Endothelial cell of umbilical vein (primary cell): ENCODE results near the gene MAPKAP1. TPM values are rescaled to one million over a fixed set of nuclear protein-coding genes. Genes with fewer than 3 reads are reported as not detected.

Experiments
- BruUV-seq: library from RNA; stranded (reverse); fragments of 400-500 nt; replicated peaks from 2 replicates; lab custom pipeline; 2021; lab: Mats Ljungman, UMichigan
- CTCF ChIA-PET: fragments of 300-600, 350-600 bp; sonication (Branson Sonifier 250); formaldehyde crosslinking; loops from one replicate; lab custom pipeline; 2021; ENCODE audit warnings: antibody characterized with exemption, inconsistent platforms; lab: Charles Lee
- POLR2A ChIA-PET: fragments of 300-600, 350-600 bp; sonication (Branson Sonifier 250); formaldehyde crosslinking; loops from one replicate; lab custom pipeline; 2021; ENCODE audit warnings: antibody characterized with exemption, inconsistent platforms; lab: Charles Lee
- DNase-seq: peaks from one replicate; pipeline ENCODE4 v3.0.0-alpha.2; 2011; ENCODE audit warnings: low read depth, low spot score
- FAIRE-seq: peaks from 2 replicates; lab custom pipeline; 2011; peaks lifted over from hg19 to GRCh38; lab: Jason Lieb, UNC
- H2AFZ ChIP-seq: 2 replicates; pipeline ENCODE4 v1.6.0; 2012; ENCODE audit warnings: low read depth, low read length, control low read depth, inconsistent platforms
- H3K27ac ChIP-seq: 2 replicates; pipeline ENCODE4 v1.5.1; 2011; ENCODE audit warnings: low read depth, mild to moderate bottlenecking, control low read depth, low read length, moderate library complexity; ENCODE audit not compliant: insufficient read depth
- H3K27me3 ChIP-seq, 2 experiments: 2 replicates each; pipeline versions ENCODE4 v1.6.0 to v1.6.1; 2011; ENCODE audit warnings: low read length in 2 of 2, mixed read lengths in 1 of 2; ENCODE audit not compliant: control insufficient read depth in 2 of 2, insufficient read depth in 2 of 2
- H3K36me3 ChIP-seq, 2 experiments: 2 replicates in 1 of 2; 3 replicates in 1 of 2; pipeline ENCODE4 v1.5.1; 2011; ENCODE audit warnings: low read length in 2 of 2, mild to moderate bottlenecking in 1 of 2, moderate library complexity in 1 of 2; ENCODE audit not compliant: control insufficient read depth in 2 of 2, insufficient read depth in 2 of 2; ENCODE audit errors: extremely low read depth in 1 of 2
- H3K4me1 ChIP-seq: 3 replicates; pipeline ENCODE4 v1.5.1; 2011; ENCODE audit warnings: mild to moderate bottlenecking, low read length; ENCODE audit not compliant: control insufficient read depth, insufficient read depth; ENCODE audit errors: extremely low read depth
- H3K4me2 ChIP-seq: 2 replicates; pipeline ENCODE4 v1.6.1; 2011; ENCODE audit warnings: low read length, control low read depth, mixed read lengths; ENCODE audit not compliant: insufficient read depth
- H3K4me3 ChIP-seq, 3 experiments: fragments of 200-600 bp in 1 of 3; sonication (generic), shearing (Covaris generic) in 1 of 3; replicated peaks in 1 of 3; 2 replicates each; pipeline ENCODE4 v1.5.1; 2011 to 2016; ENCODE audit warnings: control low read depth in 3 of 3, low read length in 3 of 3, mild to moderate bottlenecking in 2 of 3, inconsistent platforms in 1 of 3, low read depth in 1 of 3, moderate library complexity in 1 of 3; ENCODE audit not compliant: insufficient read depth in 1 of 3
- H3K79me2 ChIP-seq: 2 replicates; pipeline ENCODE4 v1.6.0; 2012; ENCODE audit warnings: low read length, inconsistent platforms; ENCODE audit not compliant: control insufficient read depth, insufficient read depth
- H3K9ac ChIP-seq: replicated peaks from 2 replicates; pipeline ENCODE3; 2011; ENCODE audit warnings: low read length, control low read depth; ENCODE audit not compliant: insufficient read depth; ENCODE audit errors: extremely low read depth
- H3K9me1 ChIP-seq: replicated peaks from 3 replicates; pipeline ENCODE4 v1.6.0; 2011; ENCODE audit warnings: mild to moderate bottlenecking, low read length; ENCODE audit not compliant: control insufficient read depth, insufficient read depth; ENCODE audit errors: extremely low read depth
- H3K9me3 ChIP-seq: replicated peaks from 2 replicates; pipeline ENCODE4 v1.5.1; 2012; ENCODE audit warnings: low read length, inconsistent platforms; ENCODE audit not compliant: control insufficient read depth, insufficient read depth
- H4K20me1 ChIP-seq: replicated peaks from 2 replicates; pipeline ENCODE3; 2011; ENCODE audit warnings: mild to moderate bottlenecking, low read length; ENCODE audit not compliant: control insufficient read depth, insufficient read depth; ENCODE audit errors: extremely low read depth
- EZH2 ChIP-seq: IDR thresholded peaks from 2 replicates; pipeline ENCODE4 v1.6.1; 2012; ENCODE audit warnings: borderline replicate concordance, low read depth, mild to moderate bottlenecking, moderate library complexity, low read length, inconsistent platforms; ENCODE audit not compliant: severe bottlenecking
- FOS ChIP-seq: IDR thresholded peaks from 2 replicates; pipeline ENCODE4 v1.6.1; 2011; ENCODE audit warnings: mild to moderate bottlenecking, low read length, moderate library complexity, borderline replicate concordance; ENCODE audit not compliant: insufficient read depth
- GATA2 ChIP-seq: IDR thresholded peaks from 2 replicates; pipeline ENCODE4 v1.7.0; 2011; ENCODE audit warnings: low read depth, mild to moderate bottlenecking, moderate library complexity, mixed read lengths, low read length; ENCODE audit not compliant: insufficient read length, insufficient read depth
- JUN ChIP-seq: IDR thresholded peaks from 2 replicates; pipeline ENCODE4 v1.6.1; 2011; ENCODE audit warnings: borderline replicate concordance, low read depth; ENCODE audit not compliant: insufficient read length, insufficient read depth
- MYC ChIP-seq: IDR thresholded peaks from one replicate; pipeline ENCODE4 v1.6.1; 2011; ENCODE audit warnings: mild to moderate bottlenecking, low read depth, low read length
- POLR2A ChIP-seq: IDR thresholded peaks from 2 replicates; pipeline ENCODE4 v1.6.1; 2012; ENCODE audit warnings: low read depth, mild to moderate bottlenecking, control low read depth, low read length
- POLR2AphosphoS5 ChIP-seq: IDR thresholded peaks from 2 replicates; pipeline ENCODE4 v1.6.1; 2012; ENCODE audit warnings: low read depth, mild to moderate bottlenecking, control low read depth, low read length, moderate library complexity; ENCODE audit not compliant: insufficient read depth
- dilution Hi-C: fragments of 300-500 bp; cut with MboI; formaldehyde crosslinking; loops from one replicate; pipeline ENCODE4 v1.15.0; 2019; ENCODE audit warnings: low sequenced_read_pairs; ENCODE audit not compliant: extremely low pct_ligation_motif_present
- intact Hi-C: fragments of 100-400 bp; cut with micrococcal nuclease; formaldehyde crosslinking; loops from one replicate; pipeline ENCODE4 v1.10.0; 2022
- polyA plus RNA-seq, 4 experiments: library from polyadenylated mRNA; depleted of rRNA in 3 of 4; stranded (reverse) in 3 of 4; unstranded in 1 of 4; fragments of >200 nt; gene quantifications; 2 replicates each; pipeline versions ENCODE4 v1.2.1 to v1.2.3, GENCODE V29; 2011 to 2012; ENCODE audit warnings: missing spikeins in 1 of 4
- total RNA-seq: library from RNA; stranded (reverse); gene quantifications from 2 replicates; pipeline ENCODE4 v1.2.3, GENCODE V29; 2021
- TF ChIP-seq, protein P1 (sequence below): IDR thresholded peaks from 2 replicates; pipeline ENCODE4 v1.6.1; 2011; ENCODE audit not compliant: insufficient read depth, insufficient read length
- TF ChIP-seq, protein P2 (sequence below), 2 donors: IDR thresholded peaks; 1 replicate in 1 of 2; 2 replicates in 1 of 2; pipeline ENCODE4 v1.5.1; 2011; ENCODE audit warnings: low read length in 2 of 2, mild to moderate bottlenecking in 2 of 2, moderate library complexity in 2 of 2, control low read depth in 1 of 2, inconsistent platforms in 1 of 2, low read depth in 1 of 2; ENCODE audit not compliant: insufficient read depth in 1 of 2; ENCODE audit errors: extremely low read depth in 1 of 2

MAPKAP1 gene
- total and polyA plus RNA-seq, 2 donors (not counting 3 experiments of a cell fraction or from before 2014, with no cell fraction given): 61.9 to 99.1 TPM

DNA sequence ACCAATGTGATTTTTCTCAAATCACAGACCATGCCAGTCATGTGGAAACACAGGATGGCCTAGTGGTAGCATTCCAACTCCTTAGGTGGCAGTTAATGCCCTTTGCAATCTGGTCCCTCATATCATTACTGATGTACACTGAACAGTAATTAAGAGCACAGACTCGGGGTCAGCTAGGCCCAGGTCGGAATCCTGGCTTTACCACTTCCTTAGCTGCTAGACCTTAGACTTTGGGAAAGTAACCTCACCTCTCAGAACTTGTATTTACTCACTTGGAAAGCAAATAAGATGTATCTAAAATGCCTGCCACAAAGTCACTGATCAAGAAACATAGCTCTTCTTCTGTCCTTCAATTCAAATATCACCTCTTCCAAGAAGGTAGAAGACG is 112.8 kb downstream of the MAPKAP1 start:
- FAIRE-seq: no peak
- intact Hi-C loops (no loop called here), dilution Hi-C loops (no loop called here)
- no peak for DNase-seq
- CTCF ChIA-PET: interaction anchor here (1.0 to 2.4 kb wide), 8 partner anchors 8 to 121 kb away, joined by 3 to 9 read pairs (median 3); no protein-coding TSS in a partner anchor
- peaks cover 36% of the 10 kb centered on the region for H3K79me2 ChIP-seq
- no peak overlapping the region for H3K27ac ChIP-seq
- BruUV-seq: no TSS peak
- H3K9me3 ChIP-seq: no peaks in the 10 kb centered on the region
- peaks cover 2% of the 10 kb centered on the region for H4K20me1 ChIP-seq
- no peak overlapping the region for H2AFZ ChIP-seq
- H3K9me1 ChIP-seq: no peaks in the 10 kb centered on the region
- no peak overlapping the region for H3K9ac ChIP-seq
- no peak overlapping the region for H3K4me3 ChIP-seq
- H3K4me2 ChIP-seq: no peak overlapping the region
- H3K36me3 ChIP-seq: no peaks in the 10 kb centered on the region
- no peak for TF ChIP-seq POLR2AphosphoS5
- TF ChIP-seq MYC: no peak
- H3K4me1 ChIP-seq: peaks cover 7% of the 10 kb centered on the region
- POLR2A ChIA-PET: no interaction called here
- H3K27me3 ChIP-seq: no peaks in the 10 kb centered on the region

DNA sequence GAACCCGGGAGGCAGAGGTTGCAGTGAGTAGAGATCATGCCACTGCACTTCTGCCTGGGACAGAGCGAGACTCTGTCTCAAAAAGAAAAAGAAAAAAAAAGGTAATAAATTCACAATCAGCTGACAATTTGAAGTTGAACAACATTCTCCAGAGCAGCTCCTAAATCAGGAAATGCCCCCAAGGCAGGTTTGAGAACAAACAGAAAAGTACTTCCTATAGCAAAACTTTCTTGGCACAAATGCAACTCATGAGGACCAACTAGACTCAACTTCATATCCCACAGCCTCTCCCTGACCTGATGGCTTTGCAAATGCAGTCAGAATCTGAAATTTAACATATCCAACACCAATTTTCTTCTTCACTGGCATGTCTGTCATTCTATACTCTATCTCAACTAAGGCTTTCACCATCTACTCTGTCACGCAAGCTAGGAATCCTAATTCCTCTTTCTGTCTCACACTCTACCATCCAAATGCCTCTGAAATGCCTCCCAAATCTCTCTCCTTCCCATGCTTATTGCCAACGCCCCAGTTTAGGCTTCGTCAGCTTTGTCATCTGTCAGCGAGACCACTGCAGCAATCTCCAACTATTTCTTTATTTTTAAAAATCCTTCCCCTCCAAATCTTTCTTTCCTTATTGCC is 113.3 kb downstream of the MAPKAP1 start:
- POLR2A ChIA-PET: no interaction called here
- Histone ChIP-seq H3K4me3 (no peak overlapping the region), H3K4me1 (peaks cover 7% of the 10 kb centered on the region), H3K27ac (no peak overlapping the region), H3K27me3 (no peaks in the 10 kb centered on the region), H3K36me3 (no peaks in the 10 kb centered on the region), H3K9me1 (no peaks in the 10 kb centered on the region), H3K9me3 (no peaks in the 10 kb centered on the region), H3K9ac (no peak overlapping the region), H4K20me1 (peaks cover 2% of the 10 kb centered on the region), H2AFZ (no peak overlapping the region), H3K4me2 (no peak overlapping the region), H3K79me2 (peaks cover 40% of the 10 kb centered on the region)
- BruUV-seq: no TSS peak
- no peak for FAIRE-seq
- dilution Hi-C loops (no loop called here), intact Hi-C loops (no loop called here)
- CTCF ChIA-PET: interaction anchor here (0.7 to 2.4 kb wide), 8 partner anchors 7 to 120 kb away, joined by 3 to 9 read pairs (median 3); no protein-coding TSS in a partner anchor
- TF ChIP-seq EZH2 (no peak), JUN (no peak), MYC (no peak), GATA2 (no peak), FOS (no peak), POLR2A (no peak), POLR2AphosphoS5 (no peak)
- TF ChIP-seq, protein P1, sequence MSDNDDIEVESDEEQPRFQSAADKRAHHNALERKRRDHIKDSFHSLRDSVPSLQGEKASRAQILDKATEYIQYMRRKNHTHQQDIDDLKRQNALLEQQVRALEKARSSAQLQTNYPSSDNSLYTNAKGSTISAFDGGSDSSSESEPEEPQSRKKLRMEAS: no peak
- TF ChIP-seq, protein P2, sequence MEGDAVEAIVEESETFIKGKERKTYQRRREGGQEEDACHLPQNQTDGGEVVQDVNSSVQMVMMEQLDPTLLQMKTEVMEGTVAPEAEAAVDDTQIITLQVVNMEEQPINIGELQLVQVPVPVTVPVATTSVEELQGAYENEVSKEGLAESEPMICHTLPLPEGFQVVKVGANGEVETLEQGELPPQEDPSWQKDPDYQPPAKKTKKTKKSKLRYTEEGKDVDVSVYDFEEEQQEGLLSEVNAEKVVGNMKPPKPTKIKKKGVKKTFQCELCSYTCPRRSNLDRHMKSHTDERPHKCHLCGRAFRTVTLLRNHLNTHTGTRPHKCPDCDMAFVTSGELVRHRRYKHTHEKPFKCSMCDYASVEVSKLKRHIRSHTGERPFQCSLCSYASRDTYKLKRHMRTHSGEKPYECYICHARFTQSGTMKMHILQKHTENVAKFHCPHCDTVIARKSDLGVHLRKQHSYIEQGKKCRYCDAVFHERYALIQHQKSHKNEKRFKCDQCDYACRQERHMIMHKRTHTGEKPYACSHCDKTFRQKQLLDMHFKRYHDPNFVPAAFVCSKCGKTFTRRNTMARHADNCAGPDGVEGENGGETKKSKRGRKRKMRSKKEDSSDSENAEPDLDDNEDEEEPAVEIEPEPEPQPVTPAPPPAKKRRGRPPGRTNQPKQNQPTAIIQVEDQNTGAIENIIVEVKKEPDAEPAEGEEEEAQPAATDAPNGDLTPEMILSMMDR (IDR thresholded peaks at IDR 0.05; ENCODE audit: extremely low read depth in 1 of 2, insufficient read depth in 1 of 2, low read depth in 1 of 2, low read length in 2 of 2): no peak
- peak; percentile 63 for DNase-seq
